HG02798 (cell line): ENCODE measurements around the gene APIP.
A peak's percentile ranks its signal among the peaks of the same experiment; 100 is the strongest.
"Not testable (repeated sequence)": the region's sequence is repeated elsewhere in the genome, so short reads cannot be mapped to it uniquely, and the experiment has no call there.

ENCODE experiments used
- ATAC-seq: cut with Tn5 transposase; IDR thresholded peaks from one replicate; pipeline ENCODE4 v1.9.1; 2021; ENCODE audit warnings: mild to moderate bottlenecking; ENCODE audit not compliant: unreplicated experiment, poor library complexity

APIP gene

DNA sequence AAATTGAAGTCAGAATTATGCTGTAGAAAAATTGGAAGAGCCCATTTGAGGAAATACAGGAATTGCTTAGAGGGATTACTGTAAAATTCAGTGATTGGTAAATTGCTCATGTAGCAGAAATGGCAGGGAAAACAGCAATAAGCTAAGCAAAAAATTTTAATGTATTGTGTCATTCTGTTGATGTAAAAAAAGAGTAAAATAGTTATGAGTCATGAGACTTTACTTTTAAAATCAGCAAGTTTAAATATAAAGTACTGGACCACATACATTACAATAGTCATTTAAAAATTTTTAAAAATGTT, 10.6 kb upstream of the APIP start:
- no peak for ATAC-seq

DNA sequence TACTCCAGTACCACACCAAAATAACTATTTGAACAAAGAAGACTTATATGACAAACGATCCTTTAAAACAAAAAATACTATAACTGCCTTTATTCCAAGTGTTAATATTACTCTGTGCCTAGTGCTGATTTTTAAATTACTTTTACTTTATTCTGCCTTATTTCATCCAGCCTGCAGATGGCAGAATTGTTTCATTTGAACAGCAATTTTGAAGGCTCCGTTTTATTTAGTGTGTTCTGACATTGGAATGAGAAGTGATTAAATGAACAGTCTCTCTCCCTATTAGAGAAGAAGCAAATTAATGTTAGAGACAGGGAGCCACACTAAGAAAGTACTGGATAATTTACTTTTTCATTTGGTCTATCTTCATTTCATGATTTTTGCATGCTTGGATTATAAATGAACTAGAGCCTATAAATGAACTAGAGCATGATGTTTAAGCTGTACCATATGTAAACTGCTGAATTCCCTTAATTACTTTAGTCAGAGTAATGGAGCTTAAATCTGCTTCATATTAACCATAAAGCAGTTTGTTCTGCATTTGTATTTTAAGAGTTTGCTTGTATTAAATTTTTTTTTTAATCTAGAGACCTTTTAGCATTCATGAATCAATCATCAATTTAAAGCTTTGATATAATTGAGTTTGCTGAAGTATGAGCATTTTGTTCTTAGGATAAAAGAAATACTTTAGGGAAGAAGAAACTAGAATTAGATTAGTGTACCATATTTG, 10.1 kb upstream of the APIP start:
- ATAC-seq: no peak

DNA sequence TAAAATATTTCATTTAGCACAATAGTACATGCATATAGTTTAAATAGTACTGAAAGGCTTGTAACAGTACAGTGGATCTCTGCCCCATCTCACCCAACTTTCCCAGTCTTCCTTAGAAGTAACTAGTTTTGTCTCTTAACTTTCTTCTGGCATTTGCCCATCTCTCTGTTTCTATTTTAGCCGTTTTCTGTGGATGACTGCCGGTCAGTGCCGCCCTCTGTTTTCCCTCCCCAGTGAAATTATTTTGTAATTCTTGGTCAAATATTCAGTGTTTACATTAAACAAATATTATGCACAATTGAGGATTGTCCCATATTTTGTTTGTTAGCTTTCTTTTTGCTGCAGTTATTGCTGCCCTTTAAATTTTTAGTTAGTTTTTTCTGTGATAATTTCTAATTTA, 8.5 kb upstream of the APIP start:
- no peak for ATAC-seq

DNA sequence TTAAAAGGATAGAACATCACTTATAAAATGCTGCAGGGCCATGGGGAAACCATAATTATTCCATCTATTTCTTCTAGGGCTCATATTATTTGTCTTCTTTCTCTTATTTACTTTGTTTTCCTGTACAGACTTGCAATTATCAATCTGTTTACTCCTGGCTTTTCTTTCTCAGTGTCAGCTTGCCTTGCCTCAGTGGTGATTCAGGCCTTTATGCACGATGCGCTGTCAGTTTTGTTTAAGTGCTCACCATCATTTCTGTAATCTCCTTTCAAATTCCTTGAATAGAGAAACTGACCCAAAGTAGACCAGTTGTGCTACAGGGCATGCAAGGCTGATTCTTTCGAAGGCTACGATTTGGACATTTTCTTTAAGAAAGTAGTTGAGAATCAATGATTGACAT, 5.0 kb upstream of the APIP start:
- ATAC-seq: no peak

DNA sequence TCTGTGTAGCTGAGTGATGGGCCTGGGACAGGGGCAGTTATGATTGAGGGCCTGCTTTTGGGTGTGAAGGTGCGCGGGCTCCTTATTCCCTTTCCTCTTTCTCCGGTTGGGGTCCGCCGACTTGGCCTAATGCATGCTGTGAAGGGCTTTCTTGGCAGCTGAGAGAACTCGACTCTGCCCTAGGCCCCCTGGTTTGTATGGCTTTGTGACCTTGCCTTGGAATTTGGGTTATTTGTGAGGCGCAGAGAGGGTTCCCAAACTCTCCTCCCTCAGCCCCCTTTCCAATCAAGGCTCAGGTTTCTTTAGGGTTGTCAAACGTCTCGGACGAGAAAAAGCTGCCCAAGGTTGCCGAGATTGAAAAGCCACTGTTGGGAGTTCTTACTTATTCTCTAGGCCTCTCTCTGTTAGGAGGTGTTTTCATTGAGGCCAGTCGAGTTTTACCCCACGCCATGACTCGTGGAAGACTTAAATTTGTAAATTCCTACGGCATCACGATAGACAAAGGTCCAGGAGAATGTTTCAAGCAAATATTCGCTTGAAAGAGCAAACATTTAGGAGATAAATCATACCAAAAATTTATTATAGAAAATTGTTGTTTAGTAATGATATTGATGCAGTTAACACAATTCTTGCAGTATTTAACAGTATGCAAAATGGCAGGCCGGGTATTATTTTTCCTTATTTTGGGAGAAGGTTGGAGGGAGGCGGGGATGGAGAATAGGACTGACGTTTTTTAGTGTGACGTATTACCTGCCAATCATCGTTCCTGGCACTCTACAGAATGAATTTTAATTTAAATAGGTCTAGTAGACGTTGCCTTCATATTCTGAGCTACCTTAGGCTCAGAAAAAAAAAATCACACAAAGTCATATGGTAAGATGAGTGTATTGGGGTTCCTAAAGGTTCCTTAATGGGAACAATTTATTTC, 928 bp upstream of the APIP start:
- ATAC-seq: no peak

DNA sequence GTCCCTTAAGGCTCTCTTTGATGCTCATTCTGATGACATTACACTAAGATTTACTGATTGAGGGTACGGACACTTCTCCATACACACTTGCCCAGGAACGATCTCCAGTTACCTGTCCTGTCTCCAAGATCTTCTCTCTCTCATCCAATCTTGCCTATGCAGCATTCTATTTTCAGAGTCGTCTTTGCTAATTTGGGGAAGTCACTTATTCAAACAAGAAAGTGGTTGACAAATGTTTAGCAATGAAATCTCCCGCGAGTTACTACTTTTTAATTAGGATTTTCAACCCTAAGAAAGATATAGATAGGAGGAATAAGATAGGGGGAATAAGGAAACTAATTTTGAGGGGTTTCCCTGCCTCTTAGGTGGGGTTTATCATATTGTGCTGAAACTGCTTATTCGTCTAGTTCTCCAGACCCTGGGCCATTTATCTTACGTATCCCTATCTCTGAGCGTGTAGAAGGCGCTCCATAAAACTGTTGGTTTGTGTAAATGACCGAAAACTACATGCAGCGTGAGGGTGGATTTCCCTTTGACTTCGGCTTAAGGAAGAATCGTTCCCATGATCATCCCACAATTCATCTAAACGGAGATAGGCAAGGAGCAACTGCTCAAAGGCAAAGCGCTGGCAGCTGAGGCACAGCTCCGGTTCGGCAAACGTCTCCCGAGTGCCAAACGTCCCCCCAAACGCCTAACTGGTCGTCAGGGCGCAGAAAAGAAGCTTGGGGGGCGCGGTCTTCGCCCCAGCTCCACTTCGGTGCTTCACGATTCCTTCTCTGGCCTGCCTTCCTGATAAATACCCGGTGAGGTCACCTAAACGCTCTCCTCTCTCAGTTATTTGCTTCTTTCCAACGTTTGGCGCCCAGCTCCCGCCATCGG, 804 bp downstream of the APIP start:
- peak; percentile 7 for ATAC-seq

DNA sequence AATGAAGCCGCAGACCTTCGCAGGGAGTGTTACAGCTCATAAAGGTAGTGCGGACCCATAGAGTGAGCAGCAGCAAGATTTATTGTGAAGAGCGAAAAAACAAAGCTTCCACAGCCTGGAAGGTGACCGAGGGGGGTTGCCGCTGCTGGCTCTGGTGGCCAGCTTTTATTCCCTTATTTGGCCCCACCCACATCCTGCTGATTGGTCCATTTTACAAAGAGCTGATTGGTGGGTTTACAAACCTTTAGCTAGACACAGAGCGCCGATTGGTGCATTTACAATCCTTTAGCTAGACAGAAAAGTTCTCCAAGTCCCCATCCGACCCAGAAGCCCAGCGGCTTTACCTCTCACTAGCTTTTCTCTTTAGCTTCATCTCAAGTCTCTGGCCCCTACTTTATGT, 2.6 kb downstream of the APIP start:
- ATAC-seq: not testable (repeated sequence)

DNA sequence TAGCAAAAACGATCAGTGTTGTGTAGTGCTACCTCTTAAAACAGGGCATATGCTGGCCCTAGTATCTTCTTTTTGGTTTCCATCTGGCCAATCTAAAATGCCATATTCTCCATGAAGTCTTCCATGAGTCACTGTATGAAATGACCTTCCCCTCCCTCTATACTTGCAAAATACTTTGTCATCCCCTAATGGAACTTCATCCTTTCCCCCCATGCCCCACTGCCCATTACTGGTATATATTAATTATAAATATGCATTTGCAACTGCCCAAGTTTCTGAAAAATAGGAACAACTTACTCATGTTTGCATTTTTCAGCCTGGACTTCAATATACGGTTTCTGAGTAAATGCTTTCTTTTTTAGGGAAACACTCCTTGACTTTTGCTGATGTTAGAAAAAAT, 4.5 kb downstream of the APIP start:
- no peak for ATAC-seq

DNA sequence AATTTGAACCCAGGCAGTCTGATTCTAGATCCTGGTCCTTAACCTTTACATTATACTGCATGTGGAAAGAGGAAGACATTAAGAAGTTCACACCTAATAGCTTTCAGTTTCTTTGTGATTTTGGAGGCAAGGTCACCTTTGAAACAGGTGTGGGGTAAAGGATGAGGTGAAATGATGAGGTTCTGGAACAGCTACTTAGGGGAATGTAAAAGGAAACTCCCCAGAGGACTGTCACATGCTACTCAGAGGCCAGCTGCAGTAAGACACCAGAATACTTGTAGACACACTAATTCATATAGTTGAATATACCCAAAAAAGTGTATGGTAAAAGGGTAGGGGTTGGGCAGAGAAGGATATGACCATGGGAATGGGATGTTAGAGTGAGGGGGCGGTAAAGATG, 5.4 kb downstream of the APIP start:
- peak; percentile 69 for ATAC-seq

DNA sequence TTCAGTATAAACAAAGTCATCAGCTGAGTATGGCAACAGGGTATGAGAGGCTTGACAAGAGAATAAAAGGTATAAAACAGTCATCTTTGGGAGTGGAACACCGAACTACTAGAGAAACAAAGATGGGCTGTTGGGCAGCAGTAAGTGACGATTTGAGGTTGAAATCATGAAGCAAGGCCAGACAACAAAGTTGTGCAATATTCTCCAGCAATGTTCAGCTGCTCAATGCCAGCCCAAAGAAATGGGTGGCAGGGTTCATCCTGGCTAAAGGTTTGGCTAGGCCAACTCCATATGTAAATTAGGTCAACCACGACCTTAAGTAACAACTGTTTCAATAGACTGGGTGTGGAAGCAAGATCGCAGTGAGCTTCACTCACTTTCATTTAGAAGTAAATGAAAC, 6.2 kb downstream of the APIP start:
- no peak for ATAC-seq

DNA sequence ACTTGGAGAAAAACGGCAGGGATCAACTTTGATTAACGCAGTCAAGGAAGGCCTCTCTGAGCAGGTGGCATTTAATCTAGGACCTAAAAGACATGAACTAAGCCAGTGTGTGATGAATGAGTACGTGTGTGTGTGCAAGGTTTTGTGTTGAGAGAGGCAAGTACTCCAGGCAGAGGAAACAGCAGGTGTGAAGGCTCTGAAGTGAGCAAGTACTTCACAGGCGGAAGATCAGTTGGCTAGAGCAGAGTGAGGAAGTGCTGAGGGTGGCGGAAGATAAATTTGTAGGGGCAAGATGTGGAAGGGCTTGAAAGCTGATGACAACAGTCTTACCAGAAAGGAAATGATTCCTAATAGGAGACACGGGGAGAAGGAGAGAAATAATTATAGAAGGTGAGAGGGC, 6.8 kb downstream of the APIP start:
- ATAC-seq: no peak

DNA sequence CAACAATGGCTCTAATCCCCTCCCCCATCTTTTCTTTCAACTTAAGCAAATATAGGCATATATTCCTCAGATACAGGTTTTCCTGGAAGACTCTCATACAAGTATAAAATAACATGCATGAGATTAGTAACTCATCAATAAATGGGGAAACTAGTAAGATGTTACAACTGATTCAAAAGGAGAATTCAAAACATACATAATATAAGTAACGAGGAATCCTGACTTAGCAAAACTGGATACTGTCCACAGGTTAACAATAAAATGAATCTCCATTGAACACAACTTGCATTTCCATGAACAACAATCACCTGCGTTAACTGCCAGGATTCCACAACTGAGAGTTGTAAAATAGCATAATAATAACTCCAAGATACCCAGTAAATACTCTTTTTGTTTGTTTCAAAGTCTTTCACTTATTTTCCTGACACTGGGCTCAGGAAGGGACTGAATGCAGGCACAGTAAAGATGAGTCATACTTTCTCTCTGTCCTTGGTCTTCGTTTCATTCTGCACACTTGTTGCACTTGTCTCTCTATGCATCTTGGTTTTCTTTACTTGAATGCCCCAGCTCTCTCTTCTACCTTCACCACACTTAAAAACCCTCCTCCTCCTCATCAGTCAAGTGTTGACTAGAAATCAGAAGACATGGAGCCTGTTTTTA, 8.1 kb downstream of the APIP start:
- no peak for ATAC-seq

DNA sequence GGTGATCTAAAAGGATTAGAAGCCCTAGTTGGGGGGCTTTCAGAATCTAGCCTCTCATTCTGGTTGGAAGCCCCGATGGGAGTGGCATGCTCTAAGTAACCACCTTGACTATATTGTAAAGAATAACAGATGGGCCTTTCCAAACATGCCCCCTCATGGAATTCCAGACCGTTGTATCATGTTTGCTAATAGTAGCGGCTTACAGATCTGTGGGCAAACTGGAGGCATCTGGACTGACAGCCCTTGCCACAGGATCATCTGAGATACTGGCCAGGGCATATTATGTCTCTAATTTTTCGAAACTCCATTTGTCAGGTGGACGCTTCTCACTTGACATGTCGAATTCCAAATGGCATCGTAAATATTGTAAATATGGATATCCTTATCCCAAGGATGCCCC, 10.5 kb downstream of the APIP start:
- ATAC-seq: no peak

DNA sequence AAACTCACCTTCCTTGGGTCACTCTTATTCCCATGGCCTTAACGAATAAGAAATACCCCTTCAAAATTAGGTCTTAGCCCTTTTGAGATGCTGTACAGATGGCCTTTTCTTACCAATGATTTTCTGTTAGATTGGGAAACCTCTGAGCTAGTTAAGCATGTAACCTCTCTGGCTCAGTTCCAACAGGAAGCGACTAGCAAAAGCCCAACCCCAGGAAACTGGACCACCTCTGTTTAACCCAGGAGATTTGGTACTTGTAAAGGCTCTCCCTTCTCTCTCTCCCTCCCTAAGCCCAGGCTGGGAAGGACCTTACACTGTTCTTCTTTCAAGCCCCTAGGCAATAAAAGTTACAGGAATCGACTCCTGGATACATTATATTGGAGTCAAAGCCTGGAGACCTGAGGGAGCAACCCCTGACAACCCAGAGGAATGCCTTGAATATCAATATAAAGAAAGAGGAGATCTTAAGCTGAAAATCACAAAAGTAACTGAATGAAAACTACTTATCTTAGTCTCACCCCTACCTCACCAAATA, 11.7 kb downstream of the APIP start:
- ATAC-seq: no peak

DNA sequence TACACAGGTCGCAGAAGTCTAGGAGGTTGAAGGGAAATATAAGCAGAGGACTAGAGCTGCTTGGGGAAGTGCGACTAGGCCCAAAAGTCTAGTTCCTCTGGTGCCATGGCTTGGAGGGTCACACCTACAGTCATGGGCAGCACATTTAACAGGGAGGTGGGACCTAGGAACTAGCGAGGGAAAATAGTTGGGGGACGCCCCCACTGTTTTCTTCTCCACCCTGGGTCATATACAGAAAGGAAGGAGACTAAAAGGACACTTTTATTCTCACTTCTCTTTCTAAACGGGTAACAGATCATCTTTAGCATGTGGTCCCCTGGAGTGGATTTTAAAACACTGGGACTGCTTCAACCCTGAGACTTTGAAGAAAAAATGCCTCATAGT, 16.6 kb downstream of the APIP start:
- no peak for ATAC-seq

DNA sequence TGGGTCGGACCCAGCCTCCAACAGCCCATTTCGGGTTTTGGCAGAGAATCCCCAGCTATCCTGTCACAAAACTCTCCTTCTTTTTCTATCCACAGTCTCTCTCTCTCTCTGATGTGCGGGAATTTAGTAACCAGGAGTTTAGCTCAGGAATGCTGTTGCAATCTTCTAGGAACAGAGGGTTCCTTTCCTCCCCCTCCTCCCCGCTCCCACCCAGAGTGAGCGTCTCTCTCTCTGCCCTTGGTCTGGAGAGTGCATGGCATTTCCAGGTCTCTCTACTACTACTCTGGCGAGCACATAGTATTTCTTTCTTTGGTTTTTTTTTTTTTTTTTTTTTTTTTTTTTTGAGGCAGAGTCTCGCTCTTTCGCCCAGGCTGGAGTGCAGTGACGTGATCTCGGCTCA, 17.7 kb downstream of the APIP start:
- ATAC-seq: no peak

DNA sequence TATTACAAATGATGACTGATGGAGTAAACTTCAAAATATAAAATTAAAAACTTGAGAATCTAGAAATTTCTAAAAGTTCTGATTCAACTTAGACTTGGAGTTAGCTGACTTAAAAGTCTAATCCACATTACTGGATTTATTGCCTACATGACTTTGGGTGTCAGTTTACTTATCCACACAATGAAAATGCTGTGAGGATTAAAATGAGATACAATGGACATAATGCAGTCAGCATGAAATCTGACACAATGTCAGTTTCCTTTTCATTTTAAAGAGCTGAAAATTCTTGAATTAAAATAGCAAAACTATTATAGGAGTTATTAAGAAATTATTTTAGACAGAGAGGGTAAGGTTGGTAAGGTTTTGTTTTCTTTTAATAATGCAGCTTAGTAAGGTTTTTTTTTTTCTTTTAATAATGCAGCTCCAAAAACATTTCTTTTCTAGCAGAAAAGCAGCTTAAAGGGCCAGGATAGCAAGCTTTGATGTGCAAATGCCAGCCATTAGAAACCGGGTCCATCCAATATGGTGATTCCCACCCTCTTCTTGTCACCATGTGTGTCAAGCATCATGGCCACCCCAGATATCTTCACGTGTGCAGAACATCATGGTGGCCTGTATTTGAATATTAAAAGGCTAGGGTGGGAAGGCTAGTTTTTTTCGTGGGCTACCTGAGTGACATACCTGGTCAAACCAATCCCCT, 18.9 kb downstream of the APIP start:
- no peak for ATAC-seq

DNA sequence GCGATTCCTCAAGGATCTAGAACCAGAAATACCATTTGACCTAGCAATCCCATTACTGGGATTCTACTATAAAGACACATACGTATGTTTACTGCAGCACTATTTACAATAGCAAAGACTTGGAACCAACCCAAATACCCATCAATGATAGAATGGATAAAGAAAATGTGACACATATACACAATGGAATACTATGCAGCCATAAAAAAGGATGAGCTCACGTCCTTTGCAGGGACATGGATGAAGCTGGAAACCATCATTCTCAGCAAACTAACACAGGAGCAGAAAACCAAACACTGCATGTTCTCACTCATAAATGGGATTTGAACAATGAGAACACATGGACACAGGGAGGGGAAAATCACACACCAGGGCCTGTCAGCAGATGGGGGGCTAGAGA, 20.0 kb downstream of the APIP start:
- ATAC-seq: not testable (repeated sequence)

DNA sequence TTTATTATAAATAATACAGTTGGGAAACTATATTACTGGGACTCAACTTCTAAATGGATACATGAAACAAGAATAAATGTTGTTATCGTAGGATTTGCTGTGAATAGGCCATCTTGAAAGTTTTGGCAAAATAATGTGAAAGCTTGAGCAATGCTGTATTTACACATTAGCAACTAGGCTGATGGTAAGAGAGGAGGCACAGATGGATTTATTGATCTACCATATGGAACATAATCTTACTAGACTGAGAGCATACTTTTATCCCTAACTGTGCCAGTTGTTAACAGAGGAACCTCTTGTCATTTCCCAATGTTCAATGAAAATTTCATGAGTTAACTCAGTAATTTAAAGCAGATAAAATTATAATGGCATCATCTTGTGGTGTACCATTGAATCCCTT, 22.8 kb downstream of the APIP start:
- no peak for ATAC-seq

DNA sequence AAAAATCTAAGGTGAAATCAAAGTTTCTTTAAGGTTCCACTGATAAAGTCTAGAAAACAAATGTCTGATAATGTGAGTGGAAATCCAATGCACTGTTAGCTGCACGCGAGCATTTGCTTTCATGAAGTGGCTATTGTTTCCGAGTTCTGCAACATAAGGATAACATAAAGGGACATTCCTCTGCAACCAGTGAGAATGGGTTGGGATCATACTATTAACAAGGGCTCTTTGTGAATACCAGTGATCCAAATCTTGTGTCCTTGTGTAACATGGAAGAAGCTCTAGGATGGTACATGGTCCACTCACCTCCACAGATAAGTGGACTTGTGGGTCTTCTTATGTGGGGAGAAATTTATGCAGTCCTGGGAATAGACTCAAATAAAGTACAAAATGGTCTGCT, 24.6 kb downstream of the APIP start:
- no peak for ATAC-seq
